H1 (cell line): Measurements from ENCODE around the gene UFSP2. TPM values are rescaled to one million over a fixed set of nuclear protein-coding genes. Genes with fewer than 3 reads are reported as not detected.

Source experiments
- CTCF ChIA-PET: fragments of 300-600 bp; sonication (Branson Sonifier 250); formaldehyde crosslinking; loops from one replicate; lab custom pipeline; 2021; ENCODE audit not compliant: partially characterized antibody; lab: Charles Lee
- POLR2A ChIA-PET: fragments of 300-600 bp; sonication (Branson Sonifier 250); formaldehyde crosslinking; loops from one replicate; lab custom pipeline; 2021; ENCODE audit warnings: inconsistent platforms; ENCODE audit not compliant: partially characterized antibody; lab: Charles Lee
- DNase-seq, 2 experiments: peaks; one replicate each; pipeline versions ENCODE4 v3.0.0 to v3.0.0-alpha.2; 2010 to 2022; ENCODE audit warnings: low spot score in 2 of 2, low read depth in 1 of 2, mixed read lengths in 1 of 2
- FAIRE-seq: peaks from 2 replicates; lab custom pipeline; 2011; peaks lifted over from hg19 to GRCh38; lab: Jason Lieb, UNC
- H2AFZ ChIP-seq: 2 replicates; pipeline ENCODE4 v1.8.1; 2012; ENCODE audit warnings: low read length, inconsistent platforms
- H2AK5ac ChIP-seq: 2 replicates; pipeline ENCODE4 v1.6.1; 2013; ENCODE audit warnings: low read depth, low read length
- H2BK120ac ChIP-seq: replicated peaks from 2 replicates; pipeline ENCODE3; 2013; ENCODE audit warnings: low read depth, low read length, inconsistent platforms
- H2BK12ac ChIP-seq: 2 replicates; pipeline ENCODE4 v1.6.1; 2013; ENCODE audit warnings: low read depth, low read length
- H2BK15ac ChIP-seq: 2 replicates; pipeline ENCODE4 v1.6.1; 2013; ENCODE audit warnings: low read length
- H2BK20ac ChIP-seq: 2 replicates; pipeline ENCODE4 v1.6.1; 2013; ENCODE audit warnings: low read length
- H2BK5ac ChIP-seq: 2 replicates; pipeline ENCODE4 v1.6.1; 2013; ENCODE audit warnings: low read depth, low read length
- H3K14ac ChIP-seq: 2 replicates; pipeline ENCODE4 v1.6.1; 2013; ENCODE audit warnings: inconsistent platforms; ENCODE audit not compliant: insufficient read length
- H3K18ac ChIP-seq: 2 replicates; pipeline ENCODE4 v1.6.1; 2013; ENCODE audit warnings: low read length; ENCODE audit errors: extremely low read depth
- H3K23ac ChIP-seq: 2 replicates; pipeline ENCODE4 v1.6.1; 2013; ENCODE audit warnings: inconsistent platforms; ENCODE audit not compliant: insufficient read length
- H3K23me2 ChIP-seq: 2 replicates; pipeline ENCODE4 v1.6.1; 2013; ENCODE audit warnings: low read depth, low read length
- H3K27ac ChIP-seq: 2 replicates; pipeline ENCODE4 v1.6.1; 2011; ENCODE audit warnings: low read depth, low read length, inconsistent platforms
- H3K27me3 ChIP-seq, 4 experiments: replicated peaks in 1 of 4; 1 replicate in 1 of 4; 2 replicates in 3 of 4; pipeline versions ENCODE4 v1.6.1 to v1.8.1; 2011 to 2013; ENCODE audit warnings: low read length in 3 of 4, mild to moderate bottlenecking in 3 of 4, inconsistent platforms in 2 of 4, mixed read lengths in 2 of 4, moderate library complexity in 1 of 4; ENCODE audit not compliant: control insufficient read depth in 3 of 4, insufficient read depth in 3 of 4; ENCODE audit errors: extremely low read depth in 1 of 4
- H3K36me3 ChIP-seq, 4 experiments: 2 replicates each; pipeline versions ENCODE4 v1.6.1 to v1.8.1; 2011 to 2013; ENCODE audit warnings: mild to moderate bottlenecking in 4 of 4, low read length in 3 of 4, moderate library complexity in 2 of 4, control low read depth in 1 of 4, inconsistent platforms in 1 of 4; ENCODE audit not compliant: insufficient read depth in 4 of 4, control insufficient read depth in 2 of 4
- H3K4ac ChIP-seq: replicated peaks from 2 replicates; pipeline ENCODE3; 2013; ENCODE audit warnings: low read length, low read depth, mixed read lengths, inconsistent platforms; ENCODE audit not compliant: insufficient read length
- H3K4me1 ChIP-seq, 4 experiments: replicated peaks in 1 of 4; 1 replicate in 1 of 4; 2 replicates in 3 of 4; pipeline versions ENCODE4 v1.6.1 to v1.8.1; 2011 to 2013; ENCODE audit warnings: low read length in 3 of 4, inconsistent platforms in 2 of 4, mixed read lengths in 1 of 4; ENCODE audit not compliant: insufficient read depth in 4 of 4, control insufficient read depth in 3 of 4
- H3K4me2 ChIP-seq, 2 experiments: 2 replicates each; pipeline versions ENCODE4 v1.6.1 to v1.8.1; 2011 to 2013; ENCODE audit warnings: low read depth in 2 of 2, low read length in 2 of 2, control low read depth in 1 of 2, inconsistent platforms in 1 of 2, mild to moderate bottlenecking in 1 of 2; ENCODE audit not compliant: insufficient read depth in 1 of 2
- H3K4me3 ChIP-seq, 4 experiments: fragments of 200-600, 300-600 bp in 1 of 4; sonication (generic), shearing (Covaris generic), sonication (Bioruptor Twin) in 1 of 4; 2 replicates each; pipeline versions ENCODE4 v1.5.1 to v1.8.1; 2011 to 2016; ENCODE audit warnings: low read length in 4 of 4, low read depth in 3 of 4, control low read depth in 2 of 4, inconsistent platforms in 2 of 4, mild to moderate bottlenecking in 2 of 4, mixed read lengths in 1 of 4, moderate library complexity in 1 of 4; ENCODE audit not compliant: insufficient read depth in 2 of 4; ENCODE audit errors: extremely low read depth in 1 of 4
- H3K56ac ChIP-seq: replicated peaks from 2 replicates; pipeline ENCODE3; 2013; ENCODE audit warnings: low read depth, mild to moderate bottlenecking, mixed read lengths, low read length, inconsistent platforms; ENCODE audit not compliant: insufficient read length
- H3K79me1 ChIP-seq: 2 replicates; pipeline ENCODE4 v1.6.1; 2013; ENCODE audit warnings: low read depth, low read length, control low read depth
- H3K79me2 ChIP-seq, 2 experiments: 2 replicates each; pipeline versions ENCODE4 v1.6.1 to v1.8.1; 2012 to 2013; ENCODE audit warnings: low read length in 2 of 2, mild to moderate bottlenecking in 2 of 2, inconsistent platforms in 1 of 2; ENCODE audit not compliant: insufficient read depth in 2 of 2, control insufficient read depth in 1 of 2
- H3K9ac ChIP-seq, 4 experiments: replicated peaks in 1 of 4; 1 replicate in 1 of 4; 2 replicates in 3 of 4; pipeline versions ENCODE4 v1.6.1 to v1.8.1; 2011 to 2013; ENCODE audit warnings: low read depth in 3 of 4, low read length in 3 of 4, control low read depth in 2 of 4, mild to moderate bottlenecking in 2 of 4, moderate library complexity in 2 of 4, inconsistent platforms in 1 of 4; ENCODE audit errors: extremely low read depth in 1 of 4
- H3K9me3 ChIP-seq, 2 experiments: 2 replicates each; pipeline versions ENCODE4 v1.6.1 to v1.8.1; 2012 to 2013; ENCODE audit warnings: mild to moderate bottlenecking in 2 of 2, moderate library complexity in 2 of 2, control low read depth in 1 of 2, inconsistent platforms in 1 of 2, low read depth in 1 of 2, low read length in 1 of 2, mixed read lengths in 1 of 2; ENCODE audit not compliant: insufficient read depth in 2 of 2
- H4K20me1 ChIP-seq, 2 experiments: replicated peaks in 1 of 2; 2 replicates each; pipeline versions ENCODE3 to v1.8.1; 2011 to 2013; ENCODE audit warnings: inconsistent platforms in 2 of 2, low read length in 2 of 2, mild to moderate bottlenecking in 1 of 2; ENCODE audit not compliant: insufficient read depth in 2 of 2, control insufficient read depth in 1 of 2
- H4K5ac ChIP-seq: 2 replicates; pipeline ENCODE4 v1.6.1; 2013; ENCODE audit warnings: low read length, low read depth, mixed read lengths, inconsistent platforms; ENCODE audit not compliant: insufficient read length
- H4K8ac ChIP-seq: 2 replicates; pipeline ENCODE4 v1.8.0; 2013; ENCODE audit warnings: mild to moderate bottlenecking, moderate library complexity, low read length, inconsistent platforms; ENCODE audit not compliant: insufficient read depth; ENCODE audit errors: extremely low read depth
- H4K91ac ChIP-seq: replicated peaks from 2 replicates; pipeline ENCODE3; 2013; ENCODE audit warnings: low read length, mixed read lengths, inconsistent platforms; ENCODE audit not compliant: insufficient read length
- ASH2L ChIP-seq: fragments of 200-600, 300-600 bp; sonication (generic); IDR thresholded peaks from one replicate; pipeline ENCODE4 v1.7.1; 2017; ENCODE audit warnings: low read length
- BACH1 ChIP-seq: IDR thresholded peaks from 2 replicates; pipeline ENCODE4 v1.6.1; 2012; ENCODE audit warnings: low read length, improper control_type of control experiment
- CBX8 ChIP-seq: fragments of 300-800, 300-1000 bp; sonication (generic); IDR thresholded peaks from 2 replicates; pipeline ENCODE4 v1.7.1; 2016; ENCODE audit warnings: low read depth, low read length, borderline replicate concordance
- CHD1 ChIP-seq: IDR thresholded peaks from 2 replicates; pipeline ENCODE4 v1.6.1; 2012; ENCODE audit warnings: low read depth, low read length, improper control_type of control experiment
- HDAC6 ChIP-seq: IDR thresholded peaks from one replicate; pipeline ENCODE4 v1.7.1; 2012; ENCODE audit warnings: low read depth, mild to moderate bottlenecking, inconsistent platforms, low read length, moderate library complexity
- KDM5A ChIP-seq: fragments of 200-600 bp; IDR thresholded peaks from 2 replicates; pipeline ENCODE4 v1.7.1; 2012; ENCODE audit warnings: mild to moderate bottlenecking, low read length, inconsistent platforms, mixed read lengths
- RBBP5 ChIP-seq: IDR thresholded peaks from 2 replicates; pipeline ENCODE4 v1.7.1; 2012; ENCODE audit warnings: low read depth, mild to moderate bottlenecking, inconsistent platforms, low read length, moderate library complexity, borderline replicate concordance
- SIRT6 ChIP-seq: IDR thresholded peaks from one replicate; pipeline ENCODE4 v1.7.1; 2012; ENCODE audit warnings: low read length, inconsistent platforms
- SP1 ChIP-seq: IDR thresholded peaks from 2 replicates; pipeline ENCODE4 v1.6.1; 2011; ENCODE audit warnings: low read depth, low read length
- SP2 ChIP-seq: IDR thresholded peaks from 2 replicates; pipeline ENCODE4 v1.6.1; 2012; ENCODE audit warnings: mild to moderate bottlenecking, low read length, inconsistent platforms
- SP4 ChIP-seq: IDR thresholded peaks from 2 replicates; pipeline ENCODE4 v1.6.1; 2012; ENCODE audit warnings: low read length, inconsistent platforms
- YY1 ChIP-seq: IDR thresholded peaks from 2 replicates; pipeline ENCODE4 v1.6.1; 2011; ENCODE audit warnings: low read depth, mild to moderate bottlenecking, low read length
- ZNF274 ChIP-seq: IDR thresholded peaks from 2 replicates; pipeline ENCODE4 v1.7.0; 2012; ENCODE audit warnings: low read length, borderline replicate concordance; ENCODE audit errors: extremely low read depth
- WGBS, 2 experiments: shearing (Covaris generic) in 1 of 2; methylation state at CpG; one replicate each; pipeline versions ENCODE4 v1.1.6 to v1.1.7; 2013 to 2015; ENCODE audit warnings: low lambda C conversion rate in 2 of 2, mixed read lengths in 2 of 2, inconsistent platforms in 1 of 2, low coverage in 1 of 2, missing lambda C conversion rate in 1 of 2; ENCODE audit not compliant: insufficient replicate concordance in 2 of 2, insufficient coverage in 1 of 2, insufficient read length in 1 of 2; ENCODE audit errors: extremely low coverage in 1 of 2, missing lambda C conversion rate in 1 of 2; 5-methylcytosine and 5-hydroxymethylcytosine counted together
- polyA plus RNA-seq, 7 experiments: library from polyadenylated mRNA; depleted of rRNA in 3 of 7; stranded (reverse) in 5 of 7; unstranded in 2 of 7; fragments of >200 nt in 5 of 7; fragments of 200-250 nt in 2 of 7; gene quantifications; 1 replicate in 5 of 7; 2 replicates in 1 of 7; 4 replicates in 1 of 7; pipeline versions ENCODE4 v1.2.1 to v1.2.3, GENCODE V29; 2011 to 2013; ENCODE audit warnings: missing spikeins in 2 of 7, mixed read lengths in 2 of 7
- total RNA-seq: library from RNA; stranded (reverse); fragmentation: NEBNext Ultra II Directional; extraction: Animal tissue kit (Norgen Biotek cat#: 25700); gene quantifications from 2 replicates; pipeline ENCODE4 v1.2.1, GENCODE V29; 2021

The UFSP2 gene
- total and polyA plus RNA-seq, 2 of the 8 experiments (the other 6 are each of a cell fraction or from before 2014, with no cell fraction given): 22.9 to 26.0 TPM

DNA sequence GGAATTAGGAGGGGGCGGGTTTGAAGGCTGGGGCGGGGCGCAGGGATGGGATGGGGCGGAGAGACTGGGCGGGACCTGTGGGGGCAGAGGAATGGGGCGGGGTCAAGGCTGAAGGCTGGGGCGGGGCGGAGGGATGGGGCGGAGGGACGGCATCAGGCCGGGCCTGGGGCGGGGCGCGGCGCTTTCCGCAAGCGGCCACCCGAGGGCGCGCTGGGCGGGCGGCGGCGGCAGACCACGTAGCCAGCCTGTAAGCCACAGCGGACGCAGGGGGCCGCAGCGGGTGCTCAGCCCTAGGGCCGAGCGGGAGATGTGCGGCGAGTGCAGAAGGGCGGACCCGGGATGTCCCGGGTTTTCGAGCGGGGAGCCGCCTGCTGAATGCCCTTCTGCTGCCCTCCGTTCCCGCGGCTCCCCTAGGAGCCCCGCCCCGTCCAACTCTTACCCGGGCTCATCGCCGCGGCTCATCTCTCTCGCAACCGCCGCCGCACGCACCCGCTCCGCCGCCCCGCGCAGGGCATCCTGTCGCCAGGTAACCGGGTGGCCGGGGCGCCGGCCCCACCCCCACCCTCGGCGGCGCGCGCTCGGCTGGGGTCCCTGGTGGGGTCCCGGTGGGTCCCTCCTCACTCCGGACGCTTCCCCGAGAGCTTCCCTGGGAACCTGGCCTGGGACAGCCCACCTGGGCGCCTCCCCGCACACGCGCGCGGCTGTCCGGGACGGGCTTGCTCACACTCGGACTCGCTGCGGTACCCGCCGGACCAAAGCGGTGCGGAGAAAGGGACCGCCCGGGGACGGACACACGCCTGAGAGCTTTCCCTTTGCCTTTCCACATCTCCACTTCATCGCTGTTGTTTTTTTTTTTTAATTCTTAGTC, 45.7 kb upstream of the UFSP2 start, which contains the start of gene CCDC110:
CCDC110 (minus strand) TSS at position 499 of the 868 bp plus-strand sequence; CDS start at position 449, 50 bp downstream.
- no peak for FAIRE-seq
- no peak for TF ChIP-seq CHD1
- no peak for TF ChIP-seq RBBP5
- no peak for TF ChIP-seq SP1
- no peak for TF ChIP-seq HDAC6
- TF ChIP-seq SIRT6: no peak
- TF ChIP-seq ZNF274: no peak
- no peak for TF ChIP-seq SP2
- no peak for TF ChIP-seq KDM5A
- TF ChIP-seq CBX8: no peak
- no peak for TF ChIP-seq YY1
- TF ChIP-seq ASH2L: peak; percentile 71
- TF ChIP-seq BACH1: no peak
- no peak for TF ChIP-seq SP4

More for the DNA sequence above, 45.7 kb upstream of the UFSP2 start, which contains the start of gene CCDC110:
- Histone ChIP-seq H2AFZ (peak within 1 kb of the TSS; percentile 97), H3K27me3 (peaks cover 0 to 4% (median 0%) of the 10 kb centered on the region in 4 experiments; a peak in 2 of 7 replicates), H3K4me3 (peak within 1 kb of the TSS; percentile 81 to 92 (median 86)), H3K4me2 (peak within 1 kb of the TSS; percentile 82 to 100), H2BK12ac (peak within 1 kb of the TSS; percentile 86), H4K91ac (no peak within 1 kb of the TSS), H2BK15ac (0 out of 2 replicates have a peak within 1 kb of the TSS, but pooled peaks have one; percentile 20), H3K14ac (no peak within 1 kb of the TSS), H3K36me3 (no peaks in the 10 kb centered on the region), H3K4ac (no peak within 1 kb of the TSS), H3K27ac (no peak within 1 kb of the TSS), H3K9ac (peak within 1 kb of the TSS in 3 of 4 experiments; percentile 31 to 53 (median 34); a peak in 4 of 7 replicates), H3K18ac (peak within 1 kb of the TSS; percentile 2; the same call in 1 of the 2 replicates), H3K4me1 (peaks cover 0 to 3% (median under 1%) of the 10 kb centered on the region in 4 experiments; a peak in 4 of 7 replicates), H3K9me3 (no peaks in the 10 kb centered on the region), H3K23ac (no peak within 1 kb of the TSS), H3K79me1 (no peaks in the 10 kb centered on the region), H2BK5ac (no peak within 1 kb of the TSS), H2AK5ac (no peak within 1 kb of the TSS), H4K5ac (no peak within 1 kb of the TSS), H3K23me2 (peaks cover 5% of the 10 kb centered on the region), H4K20me1 (no peaks in the 10 kb centered on the region), H2BK20ac (no peak within 1 kb of the TSS), H2BK120ac (no peak within 1 kb of the TSS), H3K79me2 (no peaks in the 10 kb centered on the region), H4K8ac (peak within 1 kb of the TSS; percentile 35; the same call in 1 of the 2 replicates), H3K56ac (no peak within 1 kb of the TSS)
- peak; percentile 80 to 93 for DNase-seq
- ChIA-PET POLR2A (interaction anchor here (0.8 kb wide), 1 partner anchor 10 kb away, joined by 3 read pairs; no protein-coding TSS in a partner anchor), CTCF (interaction anchor here (0.7 to 1.4 kb wide), 6 partner anchors 46 to 666 kb away, joined by 3 to 5 read pairs (median 3); no protein-coding TSS in a partner anchor)
- 4% methylated on average over 49 of the region's 93 CpGs; no CpG with 5 or more reads in 1 of the 2 experiments for WGBS, 2 experiments
